Stomach smooth muscle (tissue), 2 donors: ENCODE data around the gene SLC2A9.

Source experiments
- H3K27ac ChIP-seq: one replicate; pipeline ENCODE4 v1.7.0; 2013; ENCODE audit warnings: mild to moderate bottlenecking, low read length, inconsistent platforms
- H3K27me3 ChIP-seq, 2 donors: one replicate each; pipeline ENCODE4 v1.7.0; 2013; ENCODE audit warnings: low read length in 2 of 2; ENCODE audit not compliant: insufficient read depth in 2 of 2, control insufficient read depth in 1 of 2
- H3K36me3 ChIP-seq, 2 donors: one replicate each; pipeline ENCODE4 v1.7.0; 2013; ENCODE audit warnings: low read length in 2 of 2; ENCODE audit not compliant: control insufficient read depth in 2 of 2, insufficient read depth in 2 of 2
- H3K4me1 ChIP-seq: one replicate; pipeline ENCODE4 v1.7.0; 2013; ENCODE audit warnings: low read length; ENCODE audit not compliant: control insufficient read depth, insufficient read depth
- H3K4me3 ChIP-seq, 2 donors: one replicate each; pipeline ENCODE4 v1.7.0; 2013; ENCODE audit warnings: low read length in 2 of 2
- H3K9ac ChIP-seq, 2 donors: one replicate each; pipeline ENCODE4 v1.7.0; 2013; ENCODE audit warnings: low read length in 2 of 2, mild to moderate bottlenecking in 1 of 2
- H3K9me3 ChIP-seq, 2 donors: one replicate each; pipeline ENCODE4 v1.7.0; 2013; ENCODE audit warnings: low read length in 2 of 2; ENCODE audit not compliant: control insufficient read depth in 2 of 2
- donor health status: healthy.
- donor health status: Pancreatic carcinoma.

The SLC2A9 gene

DNA sequence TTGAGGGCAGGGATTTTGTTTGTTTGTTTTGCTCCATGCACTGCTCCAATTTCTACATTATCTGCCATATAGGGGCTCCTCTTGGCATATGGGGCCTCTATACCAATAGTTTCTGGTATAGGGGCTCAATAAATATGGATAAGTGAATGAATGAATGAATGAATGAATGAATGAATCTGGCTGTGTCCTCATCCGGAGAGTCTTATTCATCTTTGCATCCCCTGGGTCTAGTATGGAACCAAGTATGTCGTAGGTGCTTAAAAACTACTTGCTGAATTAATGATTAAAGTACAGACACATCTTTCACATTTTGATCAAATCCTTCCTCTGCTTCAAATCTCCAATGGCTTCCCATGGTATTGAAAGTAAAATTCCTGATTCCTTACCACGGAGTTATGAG is 159.7 kb downstream of the SLC2A9 start:
- no peak overlapping the region for H3K27ac ChIP-seq

DNA sequence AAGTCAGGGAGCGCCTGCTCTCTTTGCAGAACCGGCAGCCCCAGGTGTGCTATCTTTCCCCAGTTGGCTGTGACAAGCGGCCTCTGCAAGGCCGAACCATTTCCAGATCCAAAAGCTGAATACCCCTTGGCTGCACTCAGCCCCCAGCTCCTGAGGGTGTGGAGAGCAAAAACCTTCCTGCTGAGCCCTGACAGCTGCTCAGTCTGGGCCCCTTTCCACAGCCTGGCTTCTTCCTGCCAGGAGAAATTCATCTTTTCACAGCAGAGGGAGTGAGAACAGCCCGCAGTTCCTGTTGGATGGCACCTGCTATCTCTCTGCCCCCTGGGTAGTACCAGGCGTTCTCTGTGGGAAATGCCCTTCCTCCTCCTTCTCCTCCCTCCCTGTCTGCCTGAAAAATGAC is 161.5 kb downstream of the SLC2A9 start:
- Histone ChIP-seq H3K9ac (no peak overlapping the region), H3K27ac (no peak overlapping the region), H3K27me3 (no peaks in the 10 kb centered on the region), H3K4me1 (no peaks in the 10 kb centered on the region), H3K9me3 (peaks cover 7 to 10% of the 10 kb centered on the region in 2 donors), H3K4me3 (no peak overlapping the region), H3K36me3 (peaks cover 0 to 2% of the 10 kb centered on the region in 2 donors)

More for the DNA sequence above, 159.7 kb downstream of the SLC2A9 start:
- no peaks in the 10 kb centered on the region for H3K4me1 ChIP-seq
- H3K27me3 ChIP-seq = no peaks in the 10 kb centered on the region
- H3K4me3 ChIP-seq = no peak overlapping the region
- peaks cover 7 to 9% of the 10 kb centered on the region in 2 donors for H3K9me3 ChIP-seq
- H3K36me3 ChIP-seq = peaks cover 0 to 3% of the 10 kb centered on the region in 2 donors
- H3K9ac ChIP-seq = no peak overlapping the region

DNA sequence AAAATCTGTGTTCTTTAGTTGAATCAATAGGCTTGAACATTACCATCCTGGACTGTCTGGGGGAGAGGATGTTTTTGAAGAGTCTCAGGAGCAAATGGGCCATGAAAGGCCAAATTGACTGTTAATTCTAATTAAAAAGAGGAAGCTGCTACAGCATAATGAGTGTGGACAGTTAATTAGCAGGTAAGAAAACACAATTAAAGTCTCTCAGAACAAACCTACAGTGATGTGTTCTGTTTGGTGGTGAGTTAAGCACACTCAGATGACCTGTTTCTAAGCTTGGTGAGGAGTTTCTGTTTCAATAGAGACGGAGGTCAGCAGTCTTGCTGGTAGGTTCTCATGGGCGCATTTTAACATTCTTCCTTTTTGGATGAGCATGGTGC is 171.8 kb downstream of the SLC2A9 start:
- Histone ChIP-seq H3K4me3 (no peak overlapping the region), H3K27ac (no peak overlapping the region), H3K36me3 (no peaks in the 10 kb centered on the region), H3K9ac (no peak overlapping the region), H3K4me1 (no peaks in the 10 kb centered on the region), H3K27me3 (no peaks in the 10 kb centered on the region), H3K9me3 (no peaks in the 10 kb centered on the region)

DNA sequence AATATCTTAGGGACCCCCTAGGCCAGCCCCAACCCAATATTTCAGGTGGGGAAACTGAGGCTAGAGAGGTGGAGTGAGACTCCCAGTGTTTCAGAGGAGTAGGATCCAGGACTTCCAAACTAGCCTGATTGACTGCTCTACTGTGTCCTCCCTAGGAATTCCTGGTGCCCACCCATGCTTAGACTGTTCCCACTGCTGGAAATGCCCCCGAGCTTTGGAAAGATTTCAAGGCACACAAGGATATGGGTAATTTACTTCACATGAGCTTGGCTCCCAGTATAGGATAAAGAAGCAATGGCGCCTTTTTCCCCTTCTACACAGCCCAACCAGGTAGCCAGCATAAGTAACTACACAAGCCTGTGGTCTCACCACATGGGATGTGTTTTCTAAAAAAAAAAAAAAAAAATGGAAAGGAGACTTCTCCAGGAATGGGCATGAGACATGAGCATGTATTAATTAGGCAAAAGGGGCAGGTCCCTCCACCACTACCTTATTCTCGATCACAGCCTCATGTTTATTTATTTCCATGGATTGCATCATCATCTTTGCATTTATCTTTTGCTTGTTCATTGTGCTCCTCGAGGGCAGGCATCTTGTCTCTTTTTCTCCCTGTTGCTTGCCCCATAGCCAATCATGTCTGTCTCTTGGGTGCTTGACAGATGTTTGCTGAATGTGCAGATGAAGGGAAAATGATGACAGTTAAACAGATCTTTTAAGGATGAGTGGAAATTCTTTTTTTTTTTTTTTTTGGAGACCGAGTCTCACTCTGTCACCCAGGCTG is 173.1 kb downstream of the SLC2A9 start:
- Histone ChIP-seq H3K36me3 (no peaks in the 10 kb centered on the region), H3K4me3 (no peak overlapping the region), H3K27ac (no peak overlapping the region), H3K9me3 (no peaks in the 10 kb centered on the region), H3K27me3 (no peaks in the 10 kb centered on the region), H3K4me1 (no peaks in the 10 kb centered on the region), H3K9ac (no peak overlapping the region)

DNA sequence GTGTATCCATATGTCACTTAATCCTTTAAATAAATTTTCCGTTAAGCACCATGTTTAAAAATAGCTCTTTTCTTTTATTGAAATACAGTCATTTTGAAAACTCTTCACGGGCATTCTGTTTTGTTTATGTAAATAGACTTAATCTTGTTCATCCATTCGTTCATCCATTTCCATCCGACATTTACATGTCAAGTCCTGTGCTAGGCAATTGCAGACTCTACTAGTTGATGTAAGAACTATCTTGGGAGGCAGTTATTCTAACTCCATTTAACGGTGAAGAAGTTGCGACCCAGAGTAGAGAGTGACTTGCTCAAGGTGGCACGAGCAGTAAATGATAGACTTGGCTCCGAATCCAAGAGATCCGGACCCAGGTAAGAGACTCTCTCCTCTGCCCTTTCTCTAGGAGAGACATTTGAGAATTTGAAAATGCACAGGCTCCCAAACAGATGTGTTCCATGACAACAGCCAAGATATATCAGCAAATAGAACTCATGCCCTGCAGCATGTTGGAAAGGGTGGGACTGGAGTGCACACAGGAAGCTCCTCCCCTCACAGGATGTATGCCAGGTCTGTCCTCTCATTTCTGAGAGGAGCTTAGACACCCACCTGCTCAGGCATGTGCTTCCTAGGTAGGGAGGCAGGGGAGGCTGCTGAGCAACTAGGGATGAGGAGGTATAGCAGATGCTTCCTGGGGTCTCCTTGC is 175.4 kb downstream of the SLC2A9 start:
- Histone ChIP-seq H3K4me3 (no peak overlapping the region), H3K27ac (no peak overlapping the region), H3K36me3 (no peaks in the 10 kb centered on the region), H3K9me3 (peaks cover 0 to 13% of the 10 kb centered on the region in 2 donors), H3K4me1 (no peaks in the 10 kb centered on the region), H3K27me3 (no peaks in the 10 kb centered on the region), H3K9ac (no peak overlapping the region)

DNA sequence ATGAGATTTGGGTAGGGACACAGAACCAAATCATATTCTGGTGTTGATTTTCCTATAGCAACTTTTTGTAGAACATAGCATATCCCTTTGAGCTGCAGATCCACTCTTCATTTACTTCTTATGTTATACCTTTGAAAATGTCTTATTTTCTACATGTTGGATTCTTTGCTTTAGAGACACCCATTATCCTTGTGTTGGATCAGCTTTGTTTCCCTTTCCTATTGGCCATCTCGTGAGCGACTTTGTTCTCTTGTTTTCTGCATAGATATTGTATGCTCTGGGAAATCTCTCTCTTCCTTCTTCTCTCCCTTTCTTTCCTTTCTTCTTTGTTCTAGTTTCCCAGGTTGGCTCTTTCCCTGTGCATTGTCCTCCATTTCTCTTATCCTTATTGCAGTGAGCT is 180.2 kb downstream of the SLC2A9 start:
- Histone ChIP-seq H3K27ac (no peak overlapping the region), H3K4me1 (no peaks in the 10 kb centered on the region), H3K9ac (no peak overlapping the region), H3K4me3 (no peak overlapping the region), H3K27me3 (no peaks in the 10 kb centered on the region), H3K9me3 (peaks cover 0 to 13% of the 10 kb centered on the region in 2 donors), H3K36me3 (no peaks in the 10 kb centered on the region)

DNA sequence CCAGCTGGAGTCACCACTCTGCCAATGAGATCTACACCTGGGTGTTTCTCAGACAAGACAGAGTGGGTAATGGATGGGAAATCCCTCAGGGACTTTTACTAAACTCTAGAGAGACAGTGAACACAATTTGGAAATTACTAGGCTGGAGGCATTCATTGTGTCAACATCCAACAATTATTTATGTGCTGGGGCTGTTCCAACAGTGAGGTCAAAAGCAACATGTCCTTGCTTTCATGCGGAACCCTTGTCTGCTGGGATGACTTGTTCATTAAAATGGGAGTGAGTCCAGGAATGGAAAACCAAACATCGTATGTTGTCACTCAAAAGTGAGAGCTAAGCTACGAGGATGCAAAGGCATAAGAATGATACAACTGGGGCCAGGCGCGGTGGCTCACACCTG is 185.9 kb downstream of the SLC2A9 start:
- Histone ChIP-seq H3K4me3 (no peak overlapping the region), H3K9me3 (no peaks in the 10 kb centered on the region), H3K4me1 (no peaks in the 10 kb centered on the region), H3K27me3 (no peaks in the 10 kb centered on the region), H3K9ac (no peak overlapping the region), H3K27ac (no peak overlapping the region), H3K36me3 (no peaks in the 10 kb centered on the region)

DNA sequence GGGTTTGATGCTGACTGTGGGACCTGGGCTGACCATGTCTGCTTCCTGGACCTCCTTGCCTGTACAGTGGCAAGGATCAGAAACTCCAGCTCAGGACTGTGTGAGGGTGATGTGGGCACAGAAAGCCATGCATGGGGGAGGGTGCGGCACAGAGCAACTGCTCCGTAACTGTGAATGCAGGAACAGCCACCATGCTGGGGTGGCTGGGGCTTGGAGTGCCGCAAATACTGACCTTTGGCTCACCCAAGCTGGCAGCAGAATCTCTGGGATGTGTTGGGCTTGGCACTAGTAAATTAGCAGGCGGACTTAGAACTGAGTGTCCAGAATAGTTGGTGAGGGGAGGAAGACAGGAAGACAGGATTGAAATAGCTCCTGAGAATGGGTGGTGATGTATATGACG is 187.9 kb downstream of the SLC2A9 start:
- no peaks in the 10 kb centered on the region for H3K9me3 ChIP-seq
- no peak overlapping the region for H3K27ac ChIP-seq
- no peaks in the 10 kb centered on the region for H3K27me3 ChIP-seq
- H3K4me1 ChIP-seq = no peaks in the 10 kb centered on the region
- no peaks in the 10 kb centered on the region for H3K36me3 ChIP-seq
- no peak overlapping the region for H3K4me3 ChIP-seq
- no peak overlapping the region for H3K9ac ChIP-seq

DNA sequence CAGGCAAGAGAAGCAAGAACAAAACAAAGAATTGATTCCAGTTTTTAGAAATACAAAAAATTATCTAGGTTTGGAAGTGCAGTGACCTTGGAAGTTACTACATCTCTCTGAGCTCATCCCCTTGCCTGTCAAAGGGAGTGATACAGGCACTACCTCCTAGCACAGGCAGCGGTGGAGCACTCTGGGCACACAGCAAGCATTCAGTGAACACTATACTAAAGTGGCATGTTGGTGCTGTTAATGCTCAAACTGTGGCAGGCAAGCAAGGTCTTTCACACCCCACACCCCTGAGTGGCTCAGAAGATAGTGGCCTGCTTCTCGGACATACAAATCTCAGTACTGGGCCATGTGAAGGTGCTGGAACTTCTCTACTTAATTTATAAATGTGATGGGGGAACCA is 188.7 kb downstream of the SLC2A9 start:
- Histone ChIP-seq H3K4me3 (no peak overlapping the region), H3K9ac (no peak overlapping the region), H3K9me3 (no peaks in the 10 kb centered on the region), H3K27ac (no peak overlapping the region), H3K27me3 (no peaks in the 10 kb centered on the region), H3K4me1 (no peaks in the 10 kb centered on the region), H3K36me3 (no peaks in the 10 kb centered on the region)

DNA sequence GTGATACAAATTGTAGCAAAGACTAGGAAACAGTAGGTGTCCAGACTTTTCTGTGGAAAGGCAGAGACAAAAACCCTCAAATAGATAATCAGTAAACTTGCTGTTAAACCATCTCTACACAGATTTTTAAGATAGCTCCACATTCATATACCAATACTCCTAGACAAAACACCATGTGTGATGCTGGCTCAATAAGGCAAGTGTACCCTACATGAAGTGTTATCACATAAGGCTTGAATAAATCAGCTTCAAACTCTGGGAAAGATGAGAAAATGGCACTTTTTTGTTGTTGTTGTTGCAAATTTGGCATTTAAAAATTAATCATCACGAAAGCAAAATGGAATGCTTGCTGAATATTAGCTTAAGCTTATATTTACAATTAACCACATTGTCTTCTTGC is 194.7 kb downstream of the SLC2A9 start:
- Histone ChIP-seq H3K27me3 (no peaks in the 10 kb centered on the region), H3K4me1 (no peaks in the 10 kb centered on the region), H3K36me3 (no peaks in the 10 kb centered on the region), H3K9ac (no peak overlapping the region), H3K27ac (no peak overlapping the region), H3K4me3 (no peak overlapping the region), H3K9me3 (no peaks in the 10 kb centered on the region)

DNA sequence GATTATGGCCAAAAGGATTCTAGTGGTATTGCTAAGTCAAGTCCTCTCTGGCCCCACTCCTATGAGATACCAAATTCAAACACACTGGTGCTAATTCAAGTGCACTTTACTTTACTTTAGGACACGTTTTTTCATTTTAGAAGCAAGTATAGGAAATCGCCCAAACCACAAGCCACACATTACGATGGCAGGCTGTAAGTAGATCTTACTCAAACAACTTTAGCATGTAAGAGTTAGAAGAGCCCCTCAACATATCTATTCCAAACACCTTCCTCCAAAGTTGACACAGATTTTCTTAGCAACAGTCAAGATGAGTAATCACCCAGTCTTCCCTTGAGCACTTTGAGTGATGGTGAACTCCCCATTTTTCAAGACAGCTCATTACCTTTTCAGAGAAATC is 196.2 kb downstream of the SLC2A9 start:
- H3K4me3 ChIP-seq = no peak overlapping the region
- no peaks in the 10 kb centered on the region for H3K27me3 ChIP-seq
- H3K9me3 ChIP-seq = no peaks in the 10 kb centered on the region
- no peak overlapping the region for H3K27ac ChIP-seq
- no peaks in the 10 kb centered on the region for H3K4me1 ChIP-seq
- no peaks in the 10 kb centered on the region for H3K36me3 ChIP-seq
- no peak overlapping the region for H3K9ac ChIP-seq
